Measurements from ENCODE around the gene KIF26B. TPM values are rescaled to one million over a fixed set of nuclear protein-coding genes. Genes with fewer than 3 reads are reported as not detected.

Gene KIF26B
- polyA plus RNA-seq, 1 of the 3 experiments (the other 2 are of a cell fraction): 2.6 TPM

DNA sequence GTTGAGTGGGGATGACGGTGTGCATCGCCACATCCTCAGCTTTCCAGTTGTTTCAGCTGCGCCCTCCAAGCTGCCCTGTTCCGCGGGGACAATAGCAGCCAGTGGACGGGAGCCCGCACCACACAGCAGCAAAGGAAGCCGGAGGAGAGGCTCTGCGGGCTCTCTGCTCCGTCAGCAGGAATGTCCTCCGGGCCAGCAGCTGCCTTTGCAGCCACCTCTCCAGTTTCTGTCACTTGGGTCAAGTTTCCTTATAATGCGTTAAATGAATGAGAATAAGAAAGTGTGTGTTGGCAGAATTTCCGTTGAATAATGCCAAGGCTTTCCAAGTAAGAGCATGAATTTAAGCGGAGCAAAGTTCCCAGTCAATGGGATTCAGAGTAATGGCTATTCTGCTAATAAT lies 263.3 kb downstream of the KIF26B start:
- Histone ChIP-seq H3K9ac (no peak overlapping the region), H2AFZ (ENCODE audit: low read depth) (no peak overlapping the region), H3K4me3 (ENCODE audit: low read depth in 2 of 2, low read length in 1 of 2) (no peak overlapping the region), H3K79me2 (ENCODE audit: insufficient read depth) (no peaks in the 10 kb centered on the region), H3K27me3 (ENCODE audit: insufficient read depth) (no peaks in the 10 kb centered on the region), H3K4me2 (no peak overlapping the region), H3K9me3 (no peaks in the 10 kb centered on the region), H3F3A (replicated peaks; ENCODE audit: insufficient read depth) (no peaks in the 10 kb centered on the region), H3K4me1 (ENCODE audit: control insufficient read depth in 1 of 2, insufficient read depth in 2 of 2, low read depth in 1 of 2, low read length in 1 of 2) (peaks cover 0 to 22% of the 10 kb centered on the region in 2 experiments; a peak in 2 of 4 replicates), H3K9me2 (no peaks in the 10 kb centered on the region), H3K36me3 (replicated peaks in 1 of 2; ENCODE audit: control insufficient read depth in 1 of 2, insufficient read depth in 2 of 2, low read length in 1 of 2) (peaks cover 0 to 65% of the 10 kb centered on the region in 2 experiments), H4K20me1 (ENCODE audit: insufficient read depth) (no peaks in the 10 kb centered on the region), H3K27ac (ENCODE audit: low read depth in 2 of 2, low read length in 1 of 2) (no peak overlapping the region)
- POLR2A ChIA-PET: no interaction called here
- DNase-seq: no peak
- CTCF ChIA-PET: interaction anchor here (0.8 kb wide), 1 partner anchor 10 kb away, joined by 3 read pairs; no protein-coding TSS in a partner anchor
- WGBS (ENCODE audit: low lambda C conversion rate): 93% methylated on average over 14 of the region's 14 CpGs
- no peak for TF ChIP-seq PBX3 (IDR thresholded peaks at IDR 0.05)
- no peak for TF ChIP-seq CTCF (IDR thresholded peaks at IDR 0.05)
- TF ChIP-seq NRF1 (IDR thresholded peaks at IDR 0.05; ENCODE audit: low read depth, low read length): no peak
- TF ChIP-seq, protein P1, sequence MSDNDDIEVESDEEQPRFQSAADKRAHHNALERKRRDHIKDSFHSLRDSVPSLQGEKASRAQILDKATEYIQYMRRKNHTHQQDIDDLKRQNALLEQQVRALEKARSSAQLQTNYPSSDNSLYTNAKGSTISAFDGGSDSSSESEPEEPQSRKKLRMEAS (IDR thresholded peaks at IDR 0.05; ENCODE audit: low read depth): no peak
- no peak for TF ChIP-seq TEAD4 (IDR thresholded peaks at IDR 0.05; ENCODE audit: borderline replicate concordance, insufficient read depth)
- TF ChIP-seq TAF1 (IDR thresholded peaks at IDR 0.05; ENCODE audit: borderline replicate concordance, low read depth, low read length): no peak
- no peak for TF ChIP-seq EP300 (IDR thresholded peaks at IDR 0.05; ENCODE audit: borderline replicate concordance in 1 of 2, low read depth in 1 of 2, low read length in 1 of 2)
- no peak for TF ChIP-seq MXI1 (IDR thresholded peaks at IDR 0.05; ENCODE audit: low read depth, low read length)
- TF ChIP-seq CHD2 (IDR thresholded peaks at IDR 0.05; ENCODE audit: low read length, partially characterized antibody): no peak
- no peak for TF ChIP-seq YY1 (IDR thresholded peaks at IDR 0.05; ENCODE audit: low read depth)
- no peak for TF ChIP-seq RAD21 (IDR thresholded peaks at IDR 0.05; ENCODE audit: low read length)
- no peak for TF ChIP-seq RXRA (IDR thresholded peaks at IDR 0.05; ENCODE audit: borderline replicate concordance, low read depth)
- TF ChIP-seq FOSL2 (IDR thresholded peaks at IDR 0.05; ENCODE audit: borderline replicate concordance, low read depth): no peak
- no peak for TF ChIP-seq GATA2 (CRISPR knock-in tag; IDR thresholded peaks at IDR 0.05)
- no peak for TF ChIP-seq TCF12 (IDR thresholded peaks at IDR 0.05)
- TF ChIP-seq JUND (IDR thresholded peaks at IDR 0.05): no peak
- TF ChIP-seq SMC3 (IDR thresholded peaks at IDR 0.05; ENCODE audit: low read depth, low read length): no peak
- TF ChIP-seq ELF1 (IDR thresholded peaks at IDR 0.05): no peak
- TF ChIP-seq SIN3A (IDR thresholded peaks at IDR 0.05; ENCODE audit: borderline replicate concordance, low read depth, low read length): no peak

Data from SK-N-SH (cell line).